Esophagus (tissue), 2 donors: ENCODE data around the gene SCN3B. TPM values are rescaled to one million over a fixed set of nuclear protein-coding genes. Genes with fewer than 3 reads are reported as not detected.

ENCODE experiments used
- H3K27ac ChIP-seq, 2 donors: one replicate each; pipeline ENCODE4 v1.5.1; 2013; ENCODE audit warnings: low read depth in 2 of 2, mild to moderate bottlenecking in 2 of 2, inconsistent platforms in 1 of 2, low read length in 1 of 2, moderate library complexity in 1 of 2
- H3K27me3 ChIP-seq, 2 donors: one replicate each; pipeline ENCODE4 v1.6.1; 2013; ENCODE audit warnings: low read length in 2 of 2, control low read depth in 1 of 2, mild to moderate bottlenecking in 1 of 2; ENCODE audit not compliant: insufficient read depth in 2 of 2, control insufficient read depth in 1 of 2
- H3K36me3 ChIP-seq, 2 donors: one replicate each; pipeline ENCODE4 v1.6.1; 2013; ENCODE audit warnings: low read length in 1 of 2; ENCODE audit not compliant: control insufficient read depth in 2 of 2, insufficient read depth in 2 of 2
- H3K4me1 ChIP-seq, 2 donors: one replicate each; pipeline ENCODE4 v1.6.1; 2013; ENCODE audit warnings: low read length in 1 of 2; ENCODE audit not compliant: control insufficient read depth in 2 of 2, insufficient read depth in 2 of 2
- H3K4me3 ChIP-seq, 2 donors: one replicate each; pipeline ENCODE4 v1.5.1; 2013; ENCODE audit warnings: low read length in 2 of 2, mild to moderate bottlenecking in 2 of 2, low read depth in 1 of 2, moderate library complexity in 1 of 2
- H3K9me3 ChIP-seq, 2 donors: one replicate each; pipeline ENCODE4 v1.6.1; 2013; ENCODE audit warnings: mild to moderate bottlenecking in 2 of 2, low read depth in 1 of 2, low read length in 1 of 2, moderate library complexity in 1 of 2; ENCODE audit not compliant: control insufficient read depth in 2 of 2, insufficient read depth in 1 of 2
- WGBS, 2 donors: extraction: QIAGEN DNeasy Blood & Tissue Kit; methylation state at CpG; one replicate each; pipeline ENCODE4 v1.1.7; 2013; 5-methylcytosine and 5-hydroxymethylcytosine counted together
- polyA plus RNA-seq, 2 donors: library from polyadenylated mRNA; stranded (reverse); fragments of 200-250 nt; gene quantifications; one replicate each; pipeline ENCODE4 v1.2.3, GENCODE V29; 2013
- donor health status: healthy with polysubstance abuse.
- donor health status: Bipolar disorder and iron deficiency.

The SCN3B gene
- polyA plus RNA-seq, 2 donors = 0.16 to 0.29 TPM

DNA sequence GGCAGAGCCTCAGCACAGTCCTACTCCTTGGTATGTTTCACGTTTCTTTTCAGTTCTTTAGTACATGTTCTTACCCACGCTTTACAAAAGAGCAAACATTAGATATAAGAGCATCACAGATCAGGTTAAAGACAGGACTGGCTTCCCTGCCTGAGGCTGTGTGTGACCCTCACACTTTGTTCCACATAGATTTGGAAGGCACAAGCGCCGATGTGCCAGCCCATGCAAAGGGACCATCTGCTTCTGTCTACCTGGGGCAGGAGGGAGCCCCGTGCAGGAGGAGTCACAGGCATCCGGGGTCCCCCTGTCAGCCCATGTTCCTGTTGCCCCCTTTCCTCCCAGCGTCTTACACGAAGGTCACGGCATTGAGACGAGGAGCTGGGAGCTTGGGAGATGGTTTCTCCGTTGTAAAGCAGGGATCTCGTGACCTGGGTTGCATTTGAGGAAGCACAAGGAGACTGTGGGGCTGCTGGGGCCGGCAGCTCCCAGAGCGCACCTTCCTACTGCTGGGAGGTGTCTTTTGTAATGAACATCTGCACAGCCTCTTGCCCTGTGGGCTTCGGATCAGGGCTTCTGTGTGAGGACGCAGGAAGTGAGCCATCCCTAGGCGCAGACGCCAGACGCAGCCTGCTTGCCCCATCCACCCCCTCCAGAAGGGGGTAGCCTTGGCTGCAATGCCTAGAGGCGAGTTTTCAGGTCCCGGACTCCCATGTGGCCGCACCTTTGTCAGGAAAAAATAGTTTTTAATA is 72.6 kb downstream of the SCN3B start:
- H3K9me3 ChIP-seq = no peaks in the 10 kb centered on the region
- WGBS, 2 donors = 88 to 89% methylated on average over 22 of the region's 22 CpGs
- H3K27ac ChIP-seq = no peak overlapping the region
- H3K27me3 ChIP-seq = peaks cover 0 to 3% of the 10 kb centered on the region in 2 donors
- H3K4me3 ChIP-seq = no peak overlapping the region
- no peaks in the 10 kb centered on the region for H3K36me3 ChIP-seq
- peaks cover 0 to 3% of the 10 kb centered on the region in 2 donors for H3K4me1 ChIP-seq

DNA sequence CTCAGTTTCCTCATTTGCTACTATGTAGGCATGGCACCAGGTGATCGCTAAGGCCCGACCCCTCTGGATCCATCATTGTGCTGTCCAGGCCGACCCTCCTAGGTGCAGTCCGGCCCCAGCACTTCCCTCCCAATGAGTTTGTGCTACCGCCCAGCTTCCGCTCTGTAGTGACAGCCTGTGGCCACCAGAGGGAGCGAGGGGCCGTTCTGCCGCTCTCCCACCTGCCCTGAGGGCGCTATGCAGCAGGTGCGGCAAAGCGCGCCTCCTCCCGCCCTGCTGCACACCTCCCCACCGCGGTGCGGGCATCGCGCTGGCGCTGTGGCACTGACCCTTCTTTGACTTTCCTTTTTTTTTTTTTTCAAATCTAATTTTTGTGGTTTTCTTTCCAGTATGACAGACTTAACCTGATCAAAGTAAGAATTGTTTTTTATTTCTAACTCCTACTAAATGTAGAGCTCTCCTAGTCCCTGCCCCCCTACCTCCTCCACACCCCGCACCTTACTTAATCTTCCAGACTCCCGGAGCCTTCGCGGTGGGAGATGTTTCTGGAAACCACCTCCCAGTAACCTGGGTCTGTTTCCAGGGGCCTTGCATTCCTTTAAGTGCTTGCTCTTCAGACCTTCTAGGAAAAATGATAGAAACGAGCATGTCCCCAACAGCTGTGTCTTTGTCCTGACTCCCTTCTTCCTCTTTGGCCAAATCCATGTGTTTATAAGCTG is 73.7 kb downstream of the SCN3B start:
- Histone ChIP-seq H3K4me1 (peaks cover 0 to 3% of the 10 kb centered on the region in 2 donors), H3K27me3 (peaks cover 0 to 3% of the 10 kb centered on the region in 2 donors), H3K27ac (no peak overlapping the region), H3K4me3 (no peak overlapping the region), H3K36me3 (no peaks in the 10 kb centered on the region), H3K9me3 (no peaks in the 10 kb centered on the region)
- 11 to 13% methylated on average over 25 of the region's 25 CpGs for WGBS, 2 donors

DNA sequence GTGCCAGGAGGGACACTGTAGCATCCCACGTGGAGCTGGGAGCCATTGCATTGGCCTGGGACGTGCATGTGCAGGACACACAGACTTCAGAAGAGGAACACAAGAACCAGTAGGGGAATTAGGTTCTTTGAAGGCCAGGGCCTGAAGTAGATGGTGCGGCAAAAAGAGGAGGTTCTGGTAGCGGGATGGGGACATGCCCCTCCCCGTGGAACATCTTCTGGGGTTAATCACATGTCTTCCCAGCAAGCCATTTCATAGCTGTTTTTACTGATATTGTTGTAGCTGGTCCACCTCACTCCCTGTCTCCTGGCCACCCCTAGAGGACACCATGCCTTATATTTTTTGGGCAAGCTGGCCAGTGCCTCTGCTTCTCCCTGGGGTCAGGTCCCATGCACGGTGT is 74.3 kb downstream of the SCN3B start:
- no peaks in the 10 kb centered on the region for H3K4me1 ChIP-seq
- H3K4me3 ChIP-seq = no peak overlapping the region
- H3K36me3 ChIP-seq = no peaks in the 10 kb centered on the region
- H3K27ac ChIP-seq = no peak overlapping the region
- 90 to 92% methylated on average over 6 of the region's 6 CpGs for WGBS, 2 donors
- H3K9me3 ChIP-seq = no peaks in the 10 kb centered on the region
- H3K27me3 ChIP-seq = peaks cover 0 to 3% of the 10 kb centered on the region in 2 donors

DNA sequence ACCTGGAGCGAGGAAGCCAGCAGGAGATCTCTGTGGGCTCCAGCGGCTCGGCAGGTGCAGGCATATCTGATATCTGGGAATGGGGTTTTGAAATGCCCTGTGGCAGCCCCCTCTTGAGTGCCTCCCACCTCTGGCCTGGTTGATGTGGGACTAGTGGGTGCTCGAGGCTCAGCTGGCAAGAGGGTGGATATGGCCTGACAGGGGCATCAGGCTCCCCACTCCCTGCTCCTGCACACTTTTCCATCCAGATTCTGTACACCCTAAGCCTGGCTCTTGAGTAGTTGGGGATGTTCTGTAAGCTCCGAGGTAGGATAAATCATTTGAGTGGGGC is 75.0 kb downstream of the SCN3B start:
- Histone ChIP-seq H3K4me3 (no peak overlapping the region), H3K4me1 (no peaks in the 10 kb centered on the region), H3K27ac (no peak overlapping the region), H3K9me3 (no peaks in the 10 kb centered on the region), H3K36me3 (no peaks in the 10 kb centered on the region), H3K27me3 (peaks cover 0 to 3% of the 10 kb centered on the region in 2 donors)
- WGBS, 2 donors = 88 to 93% methylated on average over 5 of the region's 5 CpGs

Other genes with a start within 250 kb of the SCN3B start
- gene GRAMD1B, start 224.4 kb downstream of the SCN3B start, polyA plus RNA-seq = under 1 TPM; 0.26 to 0.37 TPM
- 1 to 10 TPM; 5.0 to 5.5 TPM for gene ZNF202, start 87.0 kb upstream of the SCN3B start, polyA plus RNA-seq
- gene OR6X1, start 99.9 kb upstream of the SCN3B start, polyA plus RNA-seq = not detected
- not detected for gene OR6M1, start 151.7 kb upstream of the SCN3B start, polyA plus RNA-seq
- not detected for gene TMEM225, start 231.0 kb upstream of the SCN3B start, polyA plus RNA-seq
- gene OR8D4, start 247.5 kb upstream of the SCN3B start, polyA plus RNA-seq = not detected